Body of pancreas (tissue), 4 donors: ENCODE results near the gene SLC16A7. TPM values are rescaled to one million over a fixed set of nuclear protein-coding genes. Genes with fewer than 3 reads are reported as not detected.
A peak's percentile ranks its signal among the peaks of the same experiment; 100 is the strongest.
"Not testable (repeated sequence)": the region's sequence is repeated elsewhere in the genome, so short reads cannot be mapped to it uniquely, and the experiment has no call there.

Source experiments
- ATAC-seq: fragments of 150-250 bp; one replicate; pipeline ENCODE4 v1.9.1; 2016
- DNase-seq, 4 donors: peaks; one replicate each; pipeline ENCODE4 v3.0.0-alpha.2; 2019
- H3K27ac ChIP-seq, 4 donors: fragments of 200-600 bp; sonication (generic); 1 replicate in 3 of 4; 2 replicates in 1 of 4; pipeline versions ENCODE4 v1.5.1 to v1.6.1; 2016 to 2019; ENCODE audit warnings: mild to moderate bottlenecking in 1 of 4, mixed read lengths in 1 of 4, moderate library complexity in 1 of 4
- H3K27me3 ChIP-seq, 2 donors: fragments of 200-600 bp; sonication (generic); one replicate each; pipeline ENCODE4 v1.6.0; 2016; ENCODE audit warnings: mild to moderate bottlenecking in 1 of 2
- H3K36me3 ChIP-seq, 2 donors: fragments of 200-600 bp; sonication (generic); replicated peaks in 1 of 2; 2 replicates each; pipeline ENCODE4 v1.5.1; 2016; ENCODE audit warnings: low read depth in 2 of 2; ENCODE audit not compliant: insufficient read depth in 1 of 2
- H3K4me1 ChIP-seq: fragments of 200-600 bp; sonication (generic); one replicate; pipeline ENCODE4 v1.6.0; 2016
- H3K4me3 ChIP-seq, 2 donors: fragments of 200-600 bp; sonication (generic); 1 replicate in 1 of 2; 2 replicates in 1 of 2; pipeline ENCODE4 v1.5.1; 2016 to 2019
- H3K9me3 ChIP-seq, 3 donors: fragments of 200-600 bp; sonication (generic); 1 replicate in 2 of 3; 2 replicates in 1 of 3; pipeline ENCODE4 v1.5.1; 2016
- POLR2A ChIP-seq, 3 donors: fragments of 450-650 bp; IDR thresholded peaks; one replicate each; pipeline ENCODE4 v1.6.1; 2016; ENCODE audit warnings: antibody characterized with exemption in 3 of 3, mild to moderate bottlenecking in 2 of 3
- WGBS, 2 donors: methylation state at CpG; one replicate each; pipeline ENCODE4 v1.1.5; 2017; 5-methylcytosine and 5-hydroxymethylcytosine counted together
- intact Hi-C: fragments of 100-400 bp; cut with DNase I; formaldehyde crosslinking; loops from one replicate; pipeline ENCODE4 v1.15.1; 2023
- total RNA-seq, 2 donors: library from RNA; depleted of rRNA; stranded (reverse); fragments of >200 nt; gene quantifications; one replicate each; pipeline ENCODE4 v1.1.0, GENCODE V29; 2016
- TF ChIP-seq, protein P1 (sequence below), 7 experiments: fragments of 450-650 bp in 4 of 7; fragments of 200-600 bp in 3 of 7; sonication (generic) in 3 of 7; IDR thresholded peaks; one replicate each; pipeline ENCODE4 v1.5.1; 2016 to 2019; ENCODE audit warnings: antibody characterized with exemption in 7 of 7

Gene SLC16A7
- total RNA-seq, 2 donors from 2014 or later, result 36.8 to 50.4 TPM

DNA sequence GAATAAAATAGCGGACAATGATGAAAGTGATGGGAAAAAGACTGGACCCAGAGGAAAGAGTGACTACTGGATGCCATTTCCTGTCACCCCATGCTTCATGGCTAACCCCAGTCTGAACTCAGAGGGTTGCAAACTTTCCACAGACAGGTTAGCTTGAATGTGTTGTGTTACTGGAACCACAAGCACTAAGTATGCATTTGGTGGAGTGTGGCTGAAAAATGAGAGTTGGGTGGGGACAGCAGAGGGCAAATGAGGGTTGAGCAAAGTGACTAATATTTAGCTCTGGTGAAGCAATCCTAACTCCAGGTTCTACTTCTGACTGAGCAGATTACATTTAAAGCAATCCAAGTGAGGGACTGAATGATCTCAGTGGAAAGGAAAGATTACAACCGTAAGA lies 1.6 kb downstream of the SLC16A7 start:
- ATAC-seq, result peak; percentile 65
- DNase-seq, result peak; percentile 56 to 79 (median 66)
- Histone ChIP-seq H3K4me1 (peaks cover 43% of the 10 kb centered on the region), H3K27ac (peak overlapping the region; percentile 98 to 100 (median 98)), H3K4me3 (no peak overlapping the region), H3K27me3 (no peaks in the 10 kb centered on the region), H3K36me3 (no peaks in the 10 kb centered on the region), H3K9me3 (no peaks in the 10 kb centered on the region)
- intact Hi-C loops, result no loop called here
- peak; percentile 37 to 70 (median 69) for TF ChIP-seq POLR2A (IDR thresholded peaks at IDR 0.05)
- TF ChIP-seq, protein P1, sequence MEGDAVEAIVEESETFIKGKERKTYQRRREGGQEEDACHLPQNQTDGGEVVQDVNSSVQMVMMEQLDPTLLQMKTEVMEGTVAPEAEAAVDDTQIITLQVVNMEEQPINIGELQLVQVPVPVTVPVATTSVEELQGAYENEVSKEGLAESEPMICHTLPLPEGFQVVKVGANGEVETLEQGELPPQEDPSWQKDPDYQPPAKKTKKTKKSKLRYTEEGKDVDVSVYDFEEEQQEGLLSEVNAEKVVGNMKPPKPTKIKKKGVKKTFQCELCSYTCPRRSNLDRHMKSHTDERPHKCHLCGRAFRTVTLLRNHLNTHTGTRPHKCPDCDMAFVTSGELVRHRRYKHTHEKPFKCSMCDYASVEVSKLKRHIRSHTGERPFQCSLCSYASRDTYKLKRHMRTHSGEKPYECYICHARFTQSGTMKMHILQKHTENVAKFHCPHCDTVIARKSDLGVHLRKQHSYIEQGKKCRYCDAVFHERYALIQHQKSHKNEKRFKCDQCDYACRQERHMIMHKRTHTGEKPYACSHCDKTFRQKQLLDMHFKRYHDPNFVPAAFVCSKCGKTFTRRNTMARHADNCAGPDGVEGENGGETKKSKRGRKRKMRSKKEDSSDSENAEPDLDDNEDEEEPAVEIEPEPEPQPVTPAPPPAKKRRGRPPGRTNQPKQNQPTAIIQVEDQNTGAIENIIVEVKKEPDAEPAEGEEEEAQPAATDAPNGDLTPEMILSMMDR (IDR thresholded peaks at IDR 0.05), result peak in 3 of 7 experiments; percentile 28 to 32 (median 31)
- 8 to 20% methylated on average over 2 of the region's 2 CpGs for WGBS, 2 donors

DNA sequence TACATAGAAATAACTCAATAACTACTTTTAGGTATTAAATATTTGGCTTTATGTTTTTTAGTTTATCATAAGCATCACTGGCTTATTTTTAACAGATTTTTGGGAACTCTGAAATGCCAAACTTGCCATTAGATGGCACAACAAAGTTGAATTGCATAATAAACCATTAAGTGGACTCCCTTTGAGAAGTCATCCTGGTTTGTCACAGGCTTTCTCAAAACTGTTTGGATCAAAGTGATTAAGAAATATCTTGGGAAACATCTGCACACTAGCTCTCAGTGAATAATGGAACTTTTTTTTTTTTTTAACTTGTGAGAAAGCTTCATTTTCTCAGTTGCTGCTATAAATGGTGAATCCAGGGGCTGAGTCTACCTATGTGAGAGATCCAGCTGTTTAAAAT lies 4.3 kb downstream of the SLC16A7 start:
- Histone ChIP-seq H3K27ac (peak overlapping the region in 1 of 4 donors; percentile 21), H3K4me3 (no peak overlapping the region), H3K9me3 (no peaks in the 10 kb centered on the region), H3K27me3 (no peaks in the 10 kb centered on the region), H3K36me3 (no peaks in the 10 kb centered on the region), H3K4me1 (peaks cover 40% of the 10 kb centered on the region)
- ATAC-seq, result no peak
- intact Hi-C loops, result no loop called here
- no peak for DNase-seq
- TF ChIP-seq, protein P1 (IDR thresholded peaks at IDR 0.05), result no peak
- TF ChIP-seq POLR2A (IDR thresholded peaks at IDR 0.05), result no peak

DNA sequence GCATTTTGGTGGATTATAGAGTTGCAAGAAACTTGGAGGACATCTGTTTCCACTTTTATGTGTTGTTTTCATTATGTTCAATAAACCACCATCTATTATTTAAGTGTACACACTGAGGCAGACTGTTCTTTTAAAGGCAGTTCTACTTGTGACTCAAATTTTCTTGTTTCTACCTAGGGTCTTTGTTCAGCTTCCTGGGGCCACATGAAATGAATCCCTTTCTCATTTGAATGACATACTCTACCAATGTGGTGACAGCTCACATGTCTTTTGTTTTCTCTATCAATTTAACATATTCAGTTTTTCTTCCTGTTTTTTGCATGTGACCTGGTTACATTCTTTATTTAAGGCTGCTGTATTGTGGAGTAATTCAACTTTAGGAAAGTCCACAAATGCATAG lies 7.9 kb downstream of the SLC16A7 start:
- Histone ChIP-seq H3K27me3 (no peaks in the 10 kb centered on the region), H3K4me1 (peaks cover 20% of the 10 kb centered on the region), H3K9me3 (no peaks in the 10 kb centered on the region), H3K36me3 (no peaks in the 10 kb centered on the region), H3K27ac (no peak overlapping the region), H3K4me3 (no peak overlapping the region)
- TF ChIP-seq, protein P1 (IDR thresholded peaks at IDR 0.05), result no peak
- TF ChIP-seq POLR2A (IDR thresholded peaks at IDR 0.05), result no peak
- DNase-seq (no peak), ATAC-seq (no peak)
- intact Hi-C loops, result no loop called here

- H3K27ac ChIP-seq, H3K4me3 ChIP-seq, ATAC-seq, intact Hi-C loops, H3K36me3 ChIP-seq, H3K27me3 ChIP-seq, DNase-seq: not testable (repeated sequence)
- Histone ChIP-seq H3K9me3 (peaks cover 0 to 11% (median 0%) of the 10 kb centered on the region in 3 donors), H3K4me1 (peaks cover 11% of the 10 kb centered on the region)
- 94 to 98% methylated on average over 4 of the region's 4 CpGs for WGBS, 2 donors
Observed at GRCh38 chr12:59612823-59613434, 17.1 kb downstream of the SLC16A7 start.

DNA sequence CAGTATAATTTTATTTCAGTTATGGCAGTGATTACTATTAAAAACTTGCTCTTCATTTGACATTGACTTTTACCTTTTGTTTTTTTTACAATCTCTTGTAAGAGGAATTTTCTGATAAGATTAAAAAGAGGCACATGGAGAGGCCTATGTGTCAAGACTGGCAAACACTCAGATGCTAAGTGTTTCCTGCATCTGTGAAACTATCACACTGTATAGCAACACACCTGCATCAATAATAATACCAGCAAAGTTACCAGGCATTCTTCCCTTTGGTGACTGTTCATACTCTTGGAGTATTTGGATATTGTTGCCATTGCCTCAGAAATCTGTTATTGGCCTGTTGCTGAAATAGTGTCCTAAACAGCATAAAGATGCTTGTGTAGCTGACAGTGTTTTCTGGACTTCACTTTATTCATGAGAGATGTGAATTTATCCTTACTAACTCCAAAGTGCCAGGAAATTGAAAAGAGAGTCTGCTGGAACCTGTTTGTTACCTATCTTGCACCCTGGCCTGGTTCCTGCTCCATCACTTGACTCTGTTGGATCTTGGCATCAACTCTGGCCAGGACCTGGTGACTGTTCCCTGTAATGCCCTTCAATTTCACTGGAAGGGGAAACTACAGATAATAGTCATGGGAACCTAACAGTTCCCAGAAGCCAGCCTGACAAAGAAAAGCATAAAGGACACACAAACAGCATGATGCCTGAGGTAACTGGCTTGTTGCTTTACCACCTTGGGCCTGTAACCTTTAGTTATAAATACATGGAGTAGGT lies 19.8 kb downstream of the SLC16A7 start:
- no peaks in the 10 kb centered on the region for H3K27me3 ChIP-seq
- peaks cover 0 to 11% (median 0%) of the 10 kb centered on the region in 3 donors for H3K9me3 ChIP-seq
- H3K36me3 ChIP-seq, result no peaks in the 10 kb centered on the region
- no peak for TF ChIP-seq POLR2A (IDR thresholded peaks at IDR 0.05)
- TF ChIP-seq, protein P1 (IDR thresholded peaks at IDR 0.05), result no peak
- no peak overlapping the region for H3K4me3 ChIP-seq
- ATAC-seq (peak; percentile 87), DNase-seq (peak; percentile 27 to 51 (median 41))
- intact Hi-C loops, result no loop called here
- H3K4me1 ChIP-seq, result peaks cover 19% of the 10 kb centered on the region
- H3K27ac ChIP-seq, result peak overlapping the region in 2 of 4 donors; percentile 15 to 27
